H1 (cell line): ENCODE data around the gene LRBA. TPM values are rescaled to one million over a fixed set of nuclear protein-coding genes. Genes with fewer than 3 reads are reported as not detected.

Experiments used
- CTCF ChIA-PET: fragments of 300-600 bp; sonication (Branson Sonifier 250); formaldehyde crosslinking; loops from one replicate; lab custom pipeline; 2021; ENCODE audit not compliant: partially characterized antibody; lab: Charles Lee
- POLR2A ChIA-PET: fragments of 300-600 bp; sonication (Branson Sonifier 250); formaldehyde crosslinking; loops from one replicate; lab custom pipeline; 2021; ENCODE audit warnings: inconsistent platforms; ENCODE audit not compliant: partially characterized antibody; lab: Charles Lee
- DNase-seq, 2 experiments: peaks; one replicate each; pipeline versions ENCODE4 v3.0.0 to v3.0.0-alpha.2; 2010 to 2022; ENCODE audit warnings: low spot score in 2 of 2, low read depth in 1 of 2, mixed read lengths in 1 of 2
- FAIRE-seq: peaks from 2 replicates; lab custom pipeline; 2011; peaks lifted over from hg19 to GRCh38; lab: Jason Lieb, UNC
- H2AFZ ChIP-seq: 2 replicates; pipeline ENCODE4 v1.8.1; 2012; ENCODE audit warnings: low read length, inconsistent platforms
- H2AK5ac ChIP-seq: 2 replicates; pipeline ENCODE4 v1.6.1; 2013; ENCODE audit warnings: low read depth, low read length
- H2BK120ac ChIP-seq: replicated peaks from 2 replicates; pipeline ENCODE3; 2013; ENCODE audit warnings: low read depth, low read length, inconsistent platforms
- H2BK12ac ChIP-seq: 2 replicates; pipeline ENCODE4 v1.6.1; 2013; ENCODE audit warnings: low read depth, low read length
- H2BK15ac ChIP-seq: 2 replicates; pipeline ENCODE4 v1.6.1; 2013; ENCODE audit warnings: low read length
- H2BK20ac ChIP-seq: 2 replicates; pipeline ENCODE4 v1.6.1; 2013; ENCODE audit warnings: low read length
- H2BK5ac ChIP-seq: 2 replicates; pipeline ENCODE4 v1.6.1; 2013; ENCODE audit warnings: low read depth, low read length
- H3K14ac ChIP-seq: 2 replicates; pipeline ENCODE4 v1.6.1; 2013; ENCODE audit warnings: inconsistent platforms; ENCODE audit not compliant: insufficient read length
- H3K18ac ChIP-seq: 2 replicates; pipeline ENCODE4 v1.6.1; 2013; ENCODE audit warnings: low read length; ENCODE audit errors: extremely low read depth
- H3K23ac ChIP-seq: 2 replicates; pipeline ENCODE4 v1.6.1; 2013; ENCODE audit warnings: inconsistent platforms; ENCODE audit not compliant: insufficient read length
- H3K23me2 ChIP-seq: 2 replicates; pipeline ENCODE4 v1.6.1; 2013; ENCODE audit warnings: low read depth, low read length
- H3K27ac ChIP-seq: 2 replicates; pipeline ENCODE4 v1.6.1; 2011; ENCODE audit warnings: low read depth, low read length, inconsistent platforms
- H3K27me3 ChIP-seq, 4 experiments: replicated peaks in 1 of 4; 1 replicate in 1 of 4; 2 replicates in 3 of 4; pipeline versions ENCODE4 v1.6.1 to v1.8.1; 2011 to 2013; ENCODE audit warnings: low read length in 3 of 4, mild to moderate bottlenecking in 3 of 4, inconsistent platforms in 2 of 4, mixed read lengths in 2 of 4, moderate library complexity in 1 of 4; ENCODE audit not compliant: control insufficient read depth in 3 of 4, insufficient read depth in 3 of 4; ENCODE audit errors: extremely low read depth in 1 of 4
- H3K36me3 ChIP-seq, 4 experiments: 2 replicates each; pipeline versions ENCODE4 v1.6.1 to v1.8.1; 2011 to 2013; ENCODE audit warnings: mild to moderate bottlenecking in 4 of 4, low read length in 3 of 4, moderate library complexity in 2 of 4, control low read depth in 1 of 4, inconsistent platforms in 1 of 4; ENCODE audit not compliant: insufficient read depth in 4 of 4, control insufficient read depth in 2 of 4
- H3K4ac ChIP-seq: replicated peaks from 2 replicates; pipeline ENCODE3; 2013; ENCODE audit warnings: low read length, low read depth, mixed read lengths, inconsistent platforms; ENCODE audit not compliant: insufficient read length
- H3K4me1 ChIP-seq, 4 experiments: replicated peaks in 1 of 4; 1 replicate in 1 of 4; 2 replicates in 3 of 4; pipeline versions ENCODE4 v1.6.1 to v1.8.1; 2011 to 2013; ENCODE audit warnings: low read length in 3 of 4, inconsistent platforms in 2 of 4, mixed read lengths in 1 of 4; ENCODE audit not compliant: insufficient read depth in 4 of 4, control insufficient read depth in 3 of 4
- H3K4me2 ChIP-seq, 2 experiments: 2 replicates each; pipeline versions ENCODE4 v1.6.1 to v1.8.1; 2011 to 2013; ENCODE audit warnings: low read depth in 2 of 2, low read length in 2 of 2, control low read depth in 1 of 2, inconsistent platforms in 1 of 2, mild to moderate bottlenecking in 1 of 2; ENCODE audit not compliant: insufficient read depth in 1 of 2
- H3K4me3 ChIP-seq, 4 experiments: fragments of 200-600, 300-600 bp in 1 of 4; sonication (generic), shearing (Covaris generic), sonication (Bioruptor Twin) in 1 of 4; 2 replicates each; pipeline versions ENCODE4 v1.5.1 to v1.8.1; 2011 to 2016; ENCODE audit warnings: low read length in 4 of 4, low read depth in 3 of 4, control low read depth in 2 of 4, inconsistent platforms in 2 of 4, mild to moderate bottlenecking in 2 of 4, mixed read lengths in 1 of 4, moderate library complexity in 1 of 4; ENCODE audit not compliant: insufficient read depth in 2 of 4; ENCODE audit errors: extremely low read depth in 1 of 4
- H3K56ac ChIP-seq: replicated peaks from 2 replicates; pipeline ENCODE3; 2013; ENCODE audit warnings: low read depth, mild to moderate bottlenecking, mixed read lengths, low read length, inconsistent platforms; ENCODE audit not compliant: insufficient read length
- H3K79me1 ChIP-seq: 2 replicates; pipeline ENCODE4 v1.6.1; 2013; ENCODE audit warnings: low read depth, low read length, control low read depth
- H3K79me2 ChIP-seq, 2 experiments: 2 replicates each; pipeline versions ENCODE4 v1.6.1 to v1.8.1; 2012 to 2013; ENCODE audit warnings: low read length in 2 of 2, mild to moderate bottlenecking in 2 of 2, inconsistent platforms in 1 of 2; ENCODE audit not compliant: insufficient read depth in 2 of 2, control insufficient read depth in 1 of 2
- H3K9ac ChIP-seq, 4 experiments: replicated peaks in 1 of 4; 1 replicate in 1 of 4; 2 replicates in 3 of 4; pipeline versions ENCODE4 v1.6.1 to v1.8.1; 2011 to 2013; ENCODE audit warnings: low read depth in 3 of 4, low read length in 3 of 4, control low read depth in 2 of 4, mild to moderate bottlenecking in 2 of 4, moderate library complexity in 2 of 4, inconsistent platforms in 1 of 4; ENCODE audit errors: extremely low read depth in 1 of 4
- H3K9me3 ChIP-seq, 2 experiments: 2 replicates each; pipeline versions ENCODE4 v1.6.1 to v1.8.1; 2012 to 2013; ENCODE audit warnings: mild to moderate bottlenecking in 2 of 2, moderate library complexity in 2 of 2, control low read depth in 1 of 2, inconsistent platforms in 1 of 2, low read depth in 1 of 2, low read length in 1 of 2, mixed read lengths in 1 of 2; ENCODE audit not compliant: insufficient read depth in 2 of 2
- H4K20me1 ChIP-seq, 2 experiments: replicated peaks in 1 of 2; 2 replicates each; pipeline versions ENCODE3 to v1.8.1; 2011 to 2013; ENCODE audit warnings: inconsistent platforms in 2 of 2, low read length in 2 of 2, mild to moderate bottlenecking in 1 of 2; ENCODE audit not compliant: insufficient read depth in 2 of 2, control insufficient read depth in 1 of 2
- H4K5ac ChIP-seq: 2 replicates; pipeline ENCODE4 v1.6.1; 2013; ENCODE audit warnings: low read length, low read depth, mixed read lengths, inconsistent platforms; ENCODE audit not compliant: insufficient read length
- H4K8ac ChIP-seq: 2 replicates; pipeline ENCODE4 v1.8.0; 2013; ENCODE audit warnings: mild to moderate bottlenecking, moderate library complexity, low read length, inconsistent platforms; ENCODE audit not compliant: insufficient read depth; ENCODE audit errors: extremely low read depth
- H4K91ac ChIP-seq: replicated peaks from 2 replicates; pipeline ENCODE3; 2013; ENCODE audit warnings: low read length, mixed read lengths, inconsistent platforms; ENCODE audit not compliant: insufficient read length
- BRCA1 ChIP-seq: IDR thresholded peaks from 2 replicates; pipeline ENCODE4 v1.6.1; 2012; ENCODE audit warnings: low read depth, low read length, improper control_type of control experiment
- CTBP2 ChIP-seq: IDR thresholded peaks from 2 replicates; pipeline ENCODE4 v1.7.0; 2011; ENCODE audit warnings: borderline replicate concordance, mild to moderate bottlenecking, moderate library complexity, mixed read lengths, low read length; ENCODE audit not compliant: insufficient read depth, insufficient read length
- CTCF ChIP-seq, 3 experiments: IDR thresholded peaks; 1 replicate in 2 of 3; 2 replicates in 1 of 3; pipeline versions ENCODE4 v1.5.1 to v1.6.1; 2011; ENCODE audit warnings: low read length in 3 of 3, mild to moderate bottlenecking in 3 of 3, inconsistent platforms in 2 of 3, low read depth in 1 of 3, moderate library complexity in 1 of 3; ENCODE audit not compliant: insufficient read depth in 1 of 3; ENCODE audit errors: control extremely low read depth in 1 of 3
- MAX ChIP-seq: IDR thresholded peaks from 2 replicates; pipeline ENCODE4 v1.6.1; 2012; ENCODE audit warnings: inconsistent platforms
- POLR2A ChIP-seq, 2 experiments: IDR thresholded peaks; 1 replicate in 1 of 2; 2 replicates in 1 of 2; pipeline ENCODE4 v1.6.1; 2011; ENCODE audit warnings: low read depth in 2 of 2, low read length in 2 of 2, mild to moderate bottlenecking in 2 of 2; ENCODE audit errors: control extremely low read depth in 1 of 2
- RAD21 ChIP-seq, 2 experiments: IDR thresholded peaks in 1 of 2; conservative IDR thresholded peaks in 1 of 2; 2 replicates each; pipeline ENCODE4 v1.6.1; 2011; ENCODE audit warnings: low read depth in 2 of 2, low read length in 2 of 2, improper control_type of control experiment in 1 of 2, inconsistent platforms in 1 of 2, mild to moderate bottlenecking in 1 of 2, moderate library complexity in 1 of 2
- SAP30 ChIP-seq: fragments of 300-600 bp; sonication (generic); IDR thresholded peaks from 2 replicates; pipeline ENCODE4 v1.7.1; 2012; ENCODE audit warnings: low read length, moderate library complexity, mild to moderate bottlenecking, inconsistent platforms; ENCODE audit not compliant: insufficient read depth, insufficient replicate concordance
- YY1 ChIP-seq: IDR thresholded peaks from 2 replicates; pipeline ENCODE4 v1.6.1; 2011; ENCODE audit warnings: low read depth, mild to moderate bottlenecking, low read length
- WGBS, 2 experiments: shearing (Covaris generic) in 1 of 2; methylation state at CpG; one replicate each; pipeline versions ENCODE4 v1.1.6 to v1.1.7; 2013 to 2015; ENCODE audit warnings: low lambda C conversion rate in 2 of 2, mixed read lengths in 2 of 2, inconsistent platforms in 1 of 2, low coverage in 1 of 2, missing lambda C conversion rate in 1 of 2; ENCODE audit not compliant: insufficient replicate concordance in 2 of 2, insufficient coverage in 1 of 2, insufficient read length in 1 of 2; ENCODE audit errors: extremely low coverage in 1 of 2, missing lambda C conversion rate in 1 of 2; 5-methylcytosine and 5-hydroxymethylcytosine counted together
- polyA plus RNA-seq, 7 experiments: library from polyadenylated mRNA; depleted of rRNA in 3 of 7; stranded (reverse) in 5 of 7; unstranded in 2 of 7; fragments of >200 nt in 5 of 7; fragments of 200-250 nt in 2 of 7; gene quantifications; 1 replicate in 5 of 7; 2 replicates in 1 of 7; 4 replicates in 1 of 7; pipeline versions ENCODE4 v1.2.1 to v1.2.3, GENCODE V29; 2011 to 2013; ENCODE audit warnings: missing spikeins in 2 of 7, mixed read lengths in 2 of 7
- total RNA-seq: library from RNA; stranded (reverse); fragmentation: NEBNext Ultra II Directional; extraction: Animal tissue kit (Norgen Biotek cat#: 25700); gene quantifications from 2 replicates; pipeline ENCODE4 v1.2.1, GENCODE V29; 2021
- TF ChIP-seq, protein P1 (sequence below): IDR thresholded peaks from 2 replicates; pipeline ENCODE4 v1.6.1; 2012; ENCODE audit warnings: low read length, inconsistent platforms

LRBA gene
- total and polyA plus RNA-seq, 2 of the 8 experiments (the other 6 are each of a cell fraction or from before 2014, with no cell fraction given), result 54.6 to 83.2 TPM

GRCh38 chr4:150713251-150713650 is 301.8 kb downstream of the LRBA start:
- Histone ChIP-seq H3K23ac (no peak overlapping the region), H4K91ac (no peak overlapping the region), H3K23me2 (no peaks in the 10 kb centered on the region), H3K27me3 (no peaks in the 10 kb centered on the region), H2BK12ac (no peak overlapping the region), H3K9ac (no peak overlapping the region), H3K27ac (no peak overlapping the region), H2AK5ac (no peak overlapping the region), H2BK15ac (no peak overlapping the region), H3K36me3 (no peaks in the 10 kb centered on the region), H3K56ac (no peak overlapping the region), H3K4ac (no peak overlapping the region), H3K4me3 (no peak overlapping the region), H2BK5ac (no peak overlapping the region), H3K79me1 (no peaks in the 10 kb centered on the region), H4K5ac (no peak overlapping the region), H4K20me1 (no peaks in the 10 kb centered on the region), H4K8ac (no peak overlapping the region), H3K4me1 (no peaks in the 10 kb centered on the region), H3K79me2 (no peaks in the 10 kb centered on the region), H3K9me3 (no peaks in the 10 kb centered on the region), H2BK20ac (no peak overlapping the region), H3K4me2 (no peak overlapping the region), H2AFZ (no peak overlapping the region), H2BK120ac (no peak overlapping the region), H3K14ac (no peak overlapping the region), H3K18ac (no peak overlapping the region)
- no peak for FAIRE-seq
- CTCF ChIA-PET, result no interaction called here
- POLR2A ChIA-PET, result no interaction called here
- 84% methylated on average over 2 of the region's 2 CpGs; no CpG with 5 or more reads in 1 of the 2 experiments for WGBS, 2 experiments
- TF ChIP-seq MAX (no peak), YY1 (no peak), BRCA1 (no peak), POLR2A (IDR thresholded peaks at IDR 0.05; ENCODE audit: control extremely low read depth in 1 of 2, low read depth in 2 of 2, low read length in 2 of 2) (no peak), SAP30 (no peak), CTCF (IDR thresholded peaks at IDR 0.05; ENCODE audit: control extremely low read depth in 1 of 3, insufficient read depth in 1 of 3, low read depth in 1 of 3, low read length in 3 of 3) (no peak), RAD21 (IDR thresholded peaks at IDR 0.05 in 1 of 2, conservative IDR thresholded peaks at IDR 0.05 in 1 of 2; ENCODE audit: low read depth in 2 of 2, low read length in 2 of 2) (no peak), CTBP2 (no peak)
- TF ChIP-seq, protein P1, sequence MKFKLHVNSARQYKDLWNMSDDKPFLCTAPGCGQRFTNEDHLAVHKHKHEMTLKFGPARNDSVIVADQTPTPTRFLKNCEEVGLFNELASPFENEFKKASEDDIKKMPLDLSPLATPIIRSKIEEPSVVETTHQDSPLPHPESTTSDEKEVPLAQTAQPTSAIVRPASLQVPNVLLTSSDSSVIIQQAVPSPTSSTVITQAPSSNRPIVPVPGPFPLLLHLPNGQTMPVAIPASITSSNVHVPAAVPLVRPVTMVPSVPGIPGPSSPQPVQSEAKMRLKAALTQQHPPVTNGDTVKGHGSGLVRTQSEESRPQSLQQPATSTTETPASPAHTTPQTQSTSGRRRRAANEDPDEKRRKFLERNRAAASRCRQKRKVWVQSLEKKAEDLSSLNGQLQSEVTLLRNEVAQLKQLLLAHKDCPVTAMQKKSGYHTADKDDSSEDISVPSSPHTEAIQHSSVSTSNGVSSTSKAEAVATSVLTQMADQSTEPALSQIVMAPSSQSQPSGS, result no peak
- no peak for DNase-seq
